Common myeloid progenitor, CD34-positive (primary cell): ENCODE data around the gene UBR4.

Source experiments
- CTCF ChIA-PET: fragments of 350-600 bp; sonication (Branson Sonifier 250); formaldehyde crosslinking; loops from one replicate; lab custom pipeline; 2021; ENCODE audit warnings: antibody characterized with exemption; lab: Charles Lee
- POLR2A ChIA-PET: fragments of 350-600 bp; sonication (Branson Sonifier 250); formaldehyde crosslinking; loops from one replicate; lab custom pipeline; 2021; ENCODE audit warnings: antibody characterized with exemption; lab: Charles Lee
- DNase-seq, 3 donors: peaks; one replicate each; pipeline versions ENCODE4 v3.0.0 to v3.0.0-alpha.2; 2013
- H3K27ac ChIP-seq, 2 experiments: 1 replicate in 1 of 2; 2 replicates in 1 of 2; pipeline ENCODE4 v1.7.0; 2013; ENCODE audit warnings: inconsistent platforms in 2 of 2, low read length in 2 of 2, mild to moderate bottlenecking in 2 of 2, low read depth in 1 of 2, moderate library complexity in 1 of 2; ENCODE audit not compliant: severe bottlenecking in 2 of 2, insufficient read depth in 1 of 2, poor library complexity in 1 of 2
- H3K27me3 ChIP-seq, 5 experiments: replicated peaks in 2 of 5; 1 replicate in 3 of 5; 2 replicates in 2 of 5; pipeline versions ENCODE4 v1.6.1 to v1.7.0; 2013; ENCODE audit warnings: low read length in 4 of 5, mild to moderate bottlenecking in 2 of 5, moderate library complexity in 2 of 5, inconsistent platforms in 1 of 5; ENCODE audit not compliant: insufficient read depth in 5 of 5, control insufficient read depth in 4 of 5
- H3K36me3 ChIP-seq, 4 experiments: 1 replicate in 2 of 4; 2 replicates in 2 of 4; pipeline versions ENCODE4 v1.6.1 to v1.7.0; 2013; ENCODE audit warnings: low read length in 3 of 4, control low read depth in 1 of 4, mild to moderate bottlenecking in 1 of 4; ENCODE audit not compliant: control insufficient read depth in 4 of 4, insufficient read depth in 4 of 4
- H3K4me1 ChIP-seq, 4 experiments: 1 replicate in 3 of 4; 2 replicates in 1 of 4; pipeline versions ENCODE4 v1.6.1 to v1.7.1; 2013; ENCODE audit warnings: low read length in 3 of 4, mild to moderate bottlenecking in 3 of 4, control low read depth in 1 of 4, inconsistent platforms in 1 of 4, moderate library complexity in 1 of 4; ENCODE audit not compliant: control insufficient read depth in 4 of 4, insufficient read depth in 4 of 4; ENCODE audit errors: control extremely low read depth in 1 of 4
- H3K4me3 ChIP-seq, 7 experiments: 1 replicate in 4 of 7; 2 replicates in 3 of 7; pipeline versions ENCODE4 v1.5.1 to v1.7.0; 2013; ENCODE audit warnings: mild to moderate bottlenecking in 7 of 7, low read length in 6 of 7, moderate library complexity in 6 of 7, inconsistent platforms in 2 of 7, low read depth in 2 of 7, control low read depth in 1 of 7; ENCODE audit not compliant: insufficient read depth in 4 of 7, control insufficient read depth in 1 of 7; ENCODE audit errors: extremely low read depth in 1 of 7
- H3K9me3 ChIP-seq, 5 experiments: 1 replicate in 4 of 5; 2 replicates in 1 of 5; pipeline versions ENCODE4 v1.6.1 to v1.7.1; 2013; ENCODE audit warnings: low read length in 4 of 5, mild to moderate bottlenecking in 2 of 5, inconsistent platforms in 1 of 5, low read depth in 1 of 5, moderate library complexity in 1 of 5; ENCODE audit not compliant: control insufficient read depth in 4 of 5, insufficient read depth in 2 of 5; ENCODE audit errors: control extremely low read depth in 1 of 5
- WGBS: methylation state at CpG from one replicate; pipeline ENCODE4 v1.1.5; 2013; ENCODE audit not compliant: insufficient coverage; 5-methylcytosine and 5-hydroxymethylcytosine counted together

The UBR4 gene

GRCh38 chr1:19057182-19057779 is 152.8 kb downstream of the UBR4 start:
- ChIA-PET CTCF (interaction anchor here (0.6 kb wide), 1 partner anchor 149 kb away, joined by 3 read pairs; no protein-coding TSS in a partner anchor), POLR2A (no interaction called here)
- H3K27ac ChIP-seq, result no peak overlapping the region
- H3K9me3 ChIP-seq, result no peaks in the 10 kb centered on the region
- H3K36me3 ChIP-seq, result no peaks in the 10 kb centered on the region
- no peak for DNase-seq
- H3K27me3 ChIP-seq, result peaks cover 2 to 60% (median 20%) of the 10 kb centered on the region in 5 experiments
- H3K4me1 ChIP-seq, result peaks cover 0 to 11% (median 6%) of the 10 kb centered on the region in 4 experiments
- H3K4me3 ChIP-seq, result no peak overlapping the region
- WGBS, result 96% methylated on average over 12 of the region's 14 CpGs

GRCh38 chr1:19055701-19056100 is 154.4 kb downstream of the UBR4 start:
- no peaks in the 10 kb centered on the region for H3K36me3 ChIP-seq
- ChIA-PET CTCF (interaction anchor here (0.9 kb wide), 1 partner anchor 8 kb away, joined by 3 read pairs; no protein-coding TSS in a partner anchor), POLR2A (no interaction called here)
- peaks cover 2 to 60% (median 21%) of the 10 kb centered on the region in 5 experiments for H3K27me3 ChIP-seq
- H3K4me1 ChIP-seq, result peaks cover 0 to 11% (median 6%) of the 10 kb centered on the region in 4 experiments
- DNase-seq, result peak in 2 of 3 donors; percentile 24 to 36
- H3K9me3 ChIP-seq, result no peaks in the 10 kb centered on the region
- H3K4me3 ChIP-seq, result no peak overlapping the region
- H3K27ac ChIP-seq, result no peak overlapping the region
- WGBS, result 11% methylated on average over 6 of the region's 7 CpGs

GRCh38 chr1:19055001-19055400 is 155.1 kb downstream of the UBR4 start:
- CTCF ChIA-PET, result no interaction called here
- no peak overlapping the region for H3K4me3 ChIP-seq

GRCh38 chr1:19054216-19054615 is 155.8 kb downstream of the UBR4 start:
- Histone ChIP-seq H3K27ac (no peak overlapping the region), H3K27me3 (peaks cover 2 to 57% (median 24%) of the 10 kb centered on the region in 5 experiments), H3K9me3 (no peaks in the 10 kb centered on the region), H3K36me3 (no peaks in the 10 kb centered on the region), H3K4me3 (no peak overlapping the region), H3K4me1 (peaks cover 0 to 11% (median 6%) of the 10 kb centered on the region in 4 experiments)
- POLR2A ChIA-PET, result no interaction called here
- DNase-seq, result no peak
- WGBS, result 90% methylated on average over 15 of the region's 15 CpGs
- CTCF ChIA-PET, result no interaction called here

More at GRCh38 chr1:19055001-19055400, 155.1 kb downstream of the UBR4 start:
- POLR2A ChIA-PET, result no interaction called here
- DNase-seq, result no peak
- 16% methylated on average over 4 of the region's 11 CpGs for WGBS
- H3K9me3 ChIP-seq, result no peaks in the 10 kb centered on the region
- peaks cover 2 to 60% (median 21%) of the 10 kb centered on the region in 5 experiments for H3K27me3 ChIP-seq
- H3K36me3 ChIP-seq, result no peaks in the 10 kb centered on the region
- H3K4me1 ChIP-seq, result peaks cover 0 to 11% (median 6%) of the 10 kb centered on the region in 4 experiments
- H3K27ac ChIP-seq, result no peak overlapping the region

GRCh38 chr1:19053486-19053885 is 156.6 kb downstream of the UBR4 start:
- ChIA-PET CTCF (interaction anchor here (1.1 to 1.2 kb wide), 2 partner anchors 36 to 139 kb away, joined by 3 read pairs; no protein-coding TSS in a partner anchor), POLR2A (no interaction called here)
- H3K9me3 ChIP-seq, result no peaks in the 10 kb centered on the region
- H3K27me3 ChIP-seq, result peaks cover 2 to 52% (median 22%) of the 10 kb centered on the region in 5 experiments
- peaks cover 0 to 11% (median 6%) of the 10 kb centered on the region in 4 experiments for H3K4me1 ChIP-seq
- DNase-seq, result no peak
- H3K27ac ChIP-seq, result no peak overlapping the region
- H3K4me3 ChIP-seq, result no peak overlapping the region
- H3K36me3 ChIP-seq, result no peaks in the 10 kb centered on the region
- WGBS, result 71% methylated on average over 8 of the region's 8 CpGs

- DNase-seq, result no peak
- no peaks in the 10 kb centered on the region for H3K9me3 ChIP-seq
- POLR2A ChIA-PET, result no interaction called here
These were observed 160.3 kb downstream of the UBR4 start for GRCh38 chr1:19049798-19050197.

GRCh38 chr1:19049128-19049768 is 160.8 kb downstream of the UBR4 start:
- H3K4me1 ChIP-seq, result no peaks in the 10 kb centered on the region
- 83% methylated on average over 15 of the region's 15 CpGs for WGBS
- no peak for DNase-seq

More at GRCh38 chr1:19049798-19050197, 160.3 kb downstream of the UBR4 start:
- Histone ChIP-seq H3K27me3 (peaks cover 0 to 33% (median 16%) of the 10 kb centered on the region in 5 experiments), H3K27ac (no peak overlapping the region), H3K4me3 (no peak overlapping the region), H3K36me3 (no peaks in the 10 kb centered on the region), H3K4me1 (peaks cover 0 to under 1% (median 0%) of the 10 kb centered on the region in 4 experiments)
- 97% methylated on average over 4 of the region's 5 CpGs for WGBS
- CTCF ChIA-PET, result interaction anchor here (0.6 kb wide), 1 partner anchor 45 kb away, joined by 3 read pairs; no protein-coding TSS in a partner anchor

More at GRCh38 chr1:19049128-19049768, 160.8 kb downstream of the UBR4 start:
- Histone ChIP-seq H3K27me3 (peaks cover 0 to 29% (median 13%) of the 10 kb centered on the region in 5 experiments), H3K27ac (no peak overlapping the region), H3K36me3 (no peaks in the 10 kb centered on the region), H3K9me3 (no peaks in the 10 kb centered on the region), H3K4me3 (no peak overlapping the region)
- POLR2A ChIA-PET, result no interaction called here
- CTCF ChIA-PET, result interaction anchor here (0.6 kb wide), 2 partner anchors 44 to 137 kb away, joined by 3 to 4 read pairs; no protein-coding TSS in a partner anchor
